ENCODE results near the gene OSBPL6. TPM values are rescaled to one million over a fixed set of nuclear protein-coding genes. Genes with fewer than 3 reads are reported as not detected.

The OSBPL6 gene
- total and polyA plus RNA-seq, 3 experiments from 2014 or later = 0.33 to 1.6 (median 1.2) TPM

GRCh38 chr2:178363252-178363651 is 168.9 kb downstream of the OSBPL6 start:
- no peak overlapping the region for H3K27ac ChIP-seq (ENCODE audit: low read depth, low read length)
- no peak overlapping the region for H3K4me3 ChIP-seq (ENCODE audit: low read length)
- Mint-ChIP-seq H3K4me3 (no peak overlapping the region), H3K36me3 (no peaks in the 10 kb centered on the region), H3K27me3 (peaks cover 6 to 7% of the 10 kb centered on the region in 2 donors), H3K4me1 (no peaks in the 10 kb centered on the region), H3K27ac (no peak overlapping the region), H3K9me3 (peaks cover 0 to 6% (median 5%) of the 10 kb centered on the region in 5 donors)
- H3K4me1 ChIP-seq (ENCODE audit: insufficient read depth, low read length) = no peaks in the 10 kb centered on the region
- no peaks in the 10 kb centered on the region for H3K9me3 ChIP-seq (ENCODE audit: low read length)
- DNase-seq = no peak
- POLR2A ChIA-PET = no interaction called here
- H3K27me3 ChIP-seq (ENCODE audit: insufficient read depth, low read length, poor library complexity, severe bottlenecking) = no peaks in the 10 kb centered on the region
- no peaks in the 10 kb centered on the region for H3K36me3 ChIP-seq (ENCODE audit: insufficient read depth, low read length)
- CTCF ChIA-PET = no interaction called here

- POLR2A ChIA-PET = no interaction called here
- Mint-ChIP-seq H3K4me1 (no peaks in the 10 kb centered on the region), H3K36me3 (no peaks in the 10 kb centered on the region), H3K9me3 (no peaks in the 10 kb centered on the region), H3K27ac (no peak overlapping the region), H3K4me3 (no peak overlapping the region), H3K27me3 (peaks cover 6 to 7% of the 10 kb centered on the region in 2 donors)
- CTCF ChIA-PET = no interaction called here
- no peak for DNase-seq
- Histone ChIP-seq H3K36me3 (ENCODE audit: insufficient read depth, low read length) (no peaks in the 10 kb centered on the region), H3K27ac (ENCODE audit: low read depth, low read length) (no peak overlapping the region), H3K4me3 (ENCODE audit: low read length) (no peak overlapping the region), H3K9me3 (ENCODE audit: low read length) (no peaks in the 10 kb centered on the region), H3K4me1 (ENCODE audit: insufficient read depth, low read length) (no peaks in the 10 kb centered on the region), H3K27me3 (ENCODE audit: insufficient read depth, low read length, poor library complexity, severe bottlenecking) (no peaks in the 10 kb centered on the region)
Observed at GRCh38 chr2:178365116-178365515, 170.8 kb downstream of the OSBPL6 start.

GRCh38 chr2:178366412-178366811 is 172.1 kb downstream of the OSBPL6 start:
- Histone ChIP-seq H3K4me1 (ENCODE audit: insufficient read depth, low read length) (no peaks in the 10 kb centered on the region), H3K27me3 (ENCODE audit: insufficient read depth, low read length, poor library complexity, severe bottlenecking) (no peaks in the 10 kb centered on the region), H3K9me3 (ENCODE audit: low read length) (no peaks in the 10 kb centered on the region), H3K4me3 (ENCODE audit: low read length) (no peak overlapping the region), H3K27ac (ENCODE audit: low read depth, low read length) (no peak overlapping the region), H3K36me3 (ENCODE audit: insufficient read depth, low read length) (no peaks in the 10 kb centered on the region)
- POLR2A ChIA-PET = no interaction called here
- CTCF ChIA-PET = no interaction called here
- no peak for DNase-seq
- Mint-ChIP-seq H3K36me3 (no peaks in the 10 kb centered on the region), H3K9me3 (no peaks in the 10 kb centered on the region), H3K4me1 (no peaks in the 10 kb centered on the region), H3K4me3 (no peak overlapping the region), H3K27ac (no peak overlapping the region), H3K27me3 (peaks cover 3 to 7% of the 10 kb centered on the region in 2 donors)

GRCh38 chr2:178367344-178367743 is 173.0 kb downstream of the OSBPL6 start:
- Histone ChIP-seq H3K4me1 (ENCODE audit: insufficient read depth, low read length) (no peaks in the 10 kb centered on the region), H3K36me3 (ENCODE audit: insufficient read depth, low read length) (no peaks in the 10 kb centered on the region), H3K4me3 (ENCODE audit: low read length) (no peak overlapping the region), H3K27ac (ENCODE audit: low read depth, low read length) (no peak overlapping the region), H3K27me3 (ENCODE audit: insufficient read depth, low read length, poor library complexity, severe bottlenecking) (no peaks in the 10 kb centered on the region), H3K9me3 (ENCODE audit: low read length) (no peaks in the 10 kb centered on the region)
- ChIA-PET CTCF (no interaction called here), POLR2A (no interaction called here)
- no peak for DNase-seq
- H3K27me3 Mint-ChIP-seq = peaks cover 2 to 7% of the 10 kb centered on the region in 2 donors
- no peaks in the 10 kb centered on the region for H3K9me3 Mint-ChIP-seq
- H3K4me3 Mint-ChIP-seq = no peak overlapping the region
- H3K36me3 Mint-ChIP-seq = no peaks in the 10 kb centered on the region
- no peaks in the 10 kb centered on the region for H3K4me1 Mint-ChIP-seq
- H3K27ac Mint-ChIP-seq = no peak overlapping the region

- H3K4me1 Mint-ChIP-seq = no peaks in the 10 kb centered on the region
- no peaks in the 10 kb centered on the region for H3K9me3 Mint-ChIP-seq
- H3K27ac ChIP-seq (ENCODE audit: low read depth, low read length) = no peak overlapping the region
- H3K36me3 Mint-ChIP-seq = no peaks in the 10 kb centered on the region
- ChIA-PET POLR2A (no interaction called here), CTCF (no interaction called here)
- DNase-seq = no peak
- H3K4me3 Mint-ChIP-seq = no peak overlapping the region
- no peaks in the 10 kb centered on the region for H3K36me3 ChIP-seq (ENCODE audit: insufficient read depth, low read length)
- peaks cover 20 to 50% of the 10 kb centered on the region in 2 donors for H3K27me3 Mint-ChIP-seq
- no peak overlapping the region for H3K27ac Mint-ChIP-seq
- no peak overlapping the region for H3K4me3 ChIP-seq (ENCODE audit: low read length)
- H3K4me1 ChIP-seq (ENCODE audit: insufficient read depth, low read length) = no peaks in the 10 kb centered on the region
- H3K9me3 ChIP-seq (ENCODE audit: low read length) = no peaks in the 10 kb centered on the region
- no peaks in the 10 kb centered on the region for H3K27me3 ChIP-seq (ENCODE audit: insufficient read depth, low read length, poor library complexity, severe bottlenecking)
Observed at GRCh38 chr2:178374865-178375264, 180.6 kb downstream of the OSBPL6 start.

- DNase-seq = no peak
- H3K4me1 Mint-ChIP-seq = no peaks in the 10 kb centered on the region
- no peaks in the 10 kb centered on the region for H3K9me3 ChIP-seq (ENCODE audit: low read length)
- no peaks in the 10 kb centered on the region for H3K36me3 Mint-ChIP-seq
- H3K4me3 ChIP-seq (ENCODE audit: low read length) = no peak overlapping the region
- H3K27ac Mint-ChIP-seq = peak overlapping the region in 1 of 8 donors; percentile 26
- no peak overlapping the region for H3K4me3 Mint-ChIP-seq
- H3K9me3 Mint-ChIP-seq = no peaks in the 10 kb centered on the region
- H3K27me3 ChIP-seq (ENCODE audit: insufficient read depth, low read length, poor library complexity, severe bottlenecking) = no peaks in the 10 kb centered on the region
- no peaks in the 10 kb centered on the region for H3K36me3 ChIP-seq (ENCODE audit: insufficient read depth, low read length)
- no peak overlapping the region for H3K27ac ChIP-seq (ENCODE audit: low read depth, low read length)
- ChIA-PET CTCF (interaction anchor here (1.2 kb wide), 1 partner anchor 37 kb away, joined by 3 read pairs; no protein-coding TSS in a partner anchor), POLR2A (no interaction called here)
- H3K4me1 ChIP-seq (ENCODE audit: insufficient read depth, low read length) = no peaks in the 10 kb centered on the region
- H3K27me3 Mint-ChIP-seq = peaks cover 20 to 50% of the 10 kb centered on the region in 2 donors
Observed at GRCh38 chr2:178377046-178377445, 182.7 kb downstream of the OSBPL6 start.

GRCh38 chr2:178379162-178380004 is 185.1 kb downstream of the OSBPL6 start:
- Mint-ChIP-seq H3K27ac (no peak overlapping the region), H3K9me3 (no peaks in the 10 kb centered on the region), H3K4me3 (no peak overlapping the region), H3K27me3 (peaks cover 17 to 50% of the 10 kb centered on the region in 2 donors), H3K36me3 (no peaks in the 10 kb centered on the region), H3K4me1 (no peaks in the 10 kb centered on the region)
- no peaks in the 10 kb centered on the region for H3K4me1 ChIP-seq (ENCODE audit: insufficient read depth, low read length)
- no peak overlapping the region for H3K4me3 ChIP-seq (ENCODE audit: low read length)
- ChIA-PET POLR2A (no interaction called here), CTCF (no interaction called here)
- H3K27ac ChIP-seq (ENCODE audit: low read depth, low read length) = no peak overlapping the region
- H3K36me3 ChIP-seq (ENCODE audit: insufficient read depth, low read length) = no peaks in the 10 kb centered on the region
- H3K27me3 ChIP-seq (ENCODE audit: insufficient read depth, low read length, poor library complexity, severe bottlenecking) = no peaks in the 10 kb centered on the region
- no peaks in the 10 kb centered on the region for H3K9me3 ChIP-seq (ENCODE audit: low read length)
- no peak for DNase-seq

GRCh38 chr2:178380763-178381162 is 186.5 kb downstream of the OSBPL6 start:
- CTCF ChIA-PET = interaction anchor here (1.3 kb wide), 1 partner anchor 14 kb away, joined by 3 read pairs; no protein-coding TSS in a partner anchor
- H3K4me3 Mint-ChIP-seq = no peak overlapping the region
- H3K9me3 Mint-ChIP-seq = no peaks in the 10 kb centered on the region

More at GRCh38 chr2:178380763-178381162, 186.5 kb downstream of the OSBPL6 start:
- Histone ChIP-seq H3K4me1 (ENCODE audit: insufficient read depth, low read length) (no peaks in the 10 kb centered on the region), H3K36me3 (ENCODE audit: insufficient read depth, low read length) (no peaks in the 10 kb centered on the region), H3K4me3 (ENCODE audit: low read length) (no peak overlapping the region), H3K9me3 (ENCODE audit: low read length) (no peaks in the 10 kb centered on the region), H3K27me3 (ENCODE audit: insufficient read depth, low read length, poor library complexity, severe bottlenecking) (no peaks in the 10 kb centered on the region), H3K27ac (ENCODE audit: low read depth, low read length) (no peak overlapping the region)
- DNase-seq = no peak
- POLR2A ChIA-PET = no interaction called here
- H3K4me1 Mint-ChIP-seq = no peaks in the 10 kb centered on the region
- peaks cover 10 to 37% of the 10 kb centered on the region in 2 donors for H3K27me3 Mint-ChIP-seq
- no peak overlapping the region for H3K27ac Mint-ChIP-seq
- H3K36me3 Mint-ChIP-seq = no peaks in the 10 kb centered on the region
